Calu3 (cell line): ENCODE results near the gene ASTN1. TPM values are rescaled to one million over a fixed set of nuclear protein-coding genes. Genes with fewer than 3 reads are reported as not detected.

Source experiments
- BruUV-seq: library from RNA; stranded (reverse); fragments of 400-500 nt; replicated peaks from 2 replicates; lab custom pipeline; 2021; lab: Mats Ljungman, UMichigan
- CTCF ChIA-PET: fragments of 300-600 bp; sonication (Branson Sonifier 250); formaldehyde crosslinking; loops from one replicate; lab custom pipeline; 2022; ENCODE audit warnings: antibody characterized with exemption; lab: Charles Lee
- DNase-seq: peaks from one replicate; pipeline ENCODE4 v3.0.0; 2022
- H3K27ac Mint-ChIP-seq: one replicate; pipeline ENCODE4 v1.8.0; 2022; ENCODE audit warnings: mixed read lengths; ENCODE audit not compliant: unreplicated experiment
- H3K27me3 Mint-ChIP-seq: one replicate; pipeline ENCODE4 v1.8.0; 2022; ENCODE audit warnings: mixed read lengths; ENCODE audit not compliant: unreplicated experiment
- H3K36me3 Mint-ChIP-seq: one replicate; pipeline ENCODE4 v1.8.0; 2022; ENCODE audit warnings: mild to moderate bottlenecking, moderate library complexity, mixed read lengths; ENCODE audit not compliant: insufficient read depth, unreplicated experiment
- H3K4me1 Mint-ChIP-seq: one replicate; pipeline ENCODE4 v1.8.0; 2022; ENCODE audit warnings: mild to moderate bottlenecking, low read depth, mixed read lengths; ENCODE audit not compliant: unreplicated experiment
- H3K4me3 Mint-ChIP-seq: one replicate; pipeline ENCODE4 v1.8.0; 2022; ENCODE audit warnings: mild to moderate bottlenecking, low read depth, moderate library complexity, mixed read lengths; ENCODE audit not compliant: unreplicated experiment
- H3K9me3 Mint-ChIP-seq: one replicate; pipeline ENCODE4 v1.8.0; 2022; ENCODE audit warnings: low read depth, mixed read lengths; ENCODE audit not compliant: unreplicated experiment
- CTCF ChIP-seq: fragments of 200-600 bp; IDR thresholded peaks from one replicate; pipeline ENCODE4 v1.8.0; 2022; ENCODE audit warnings: antibody characterized with exemption; ENCODE audit not compliant: unreplicated experiment
- intact Hi-C: fragments of 100-400 bp; cut with micrococcal nuclease; formaldehyde crosslinking; loops from one replicate; pipeline ENCODE4 v1.10.0; 2022; ENCODE audit not compliant: unreplicated experiment
- total RNA-seq: library from RNA; stranded (reverse); gene quantifications from 2 replicates; pipeline ENCODE4 v1.2.3, GENCODE V29; 2022

ASTN1 gene
- total RNA-seq, 1 experiment from 2014 or later, result not detected

GRCh38 chr1:177053648-177054047 lies 110.9 kb downstream of the ASTN1 start:
- intact Hi-C loops, result no loop called here
- no peaks in the 10 kb centered on the region for H3K4me1 Mint-ChIP-seq
- no peak for DNase-seq
- H3K9me3 Mint-ChIP-seq, result no peaks in the 10 kb centered on the region
- H3K36me3 Mint-ChIP-seq, result no peaks in the 10 kb centered on the region
- peaks cover 36% of the 10 kb centered on the region for H3K27me3 Mint-ChIP-seq
- CTCF ChIA-PET, result no interaction called here
- BruUV-seq, result no TSS peak
- TF ChIP-seq CTCF, result no peak
- H3K4me3 Mint-ChIP-seq, result no peak overlapping the region
- no peak overlapping the region for H3K27ac Mint-ChIP-seq

- no peak for TF ChIP-seq CTCF
- H3K36me3 Mint-ChIP-seq, result no peaks in the 10 kb centered on the region
- peaks cover 66% of the 10 kb centered on the region for H3K27me3 Mint-ChIP-seq
- DNase-seq, result no peak
- no peak overlapping the region for H3K27ac Mint-ChIP-seq
- intact Hi-C loops, result no loop called here
- no peaks in the 10 kb centered on the region for H3K9me3 Mint-ChIP-seq
- no peak overlapping the region for H3K4me3 Mint-ChIP-seq
- BruUV-seq, result no TSS peak
- CTCF ChIA-PET, result no interaction called here
- no peaks in the 10 kb centered on the region for H3K4me1 Mint-ChIP-seq
Observed at GRCh38 chr1:177048314-177049069, 116.0 kb downstream of the ASTN1 start.

- H3K27me3 Mint-ChIP-seq, result peaks cover 91% of the 10 kb centered on the region
- no peak for TF ChIP-seq CTCF
Observed at GRCh38 chr1:177045151-177045550, 119.4 kb downstream of the ASTN1 start.

GRCh38 chr1:177044390-177044789 lies 120.1 kb downstream of the ASTN1 start:
- BruUV-seq, result no TSS peak
- Mint-ChIP-seq H3K27ac (no peak overlapping the region), H3K4me3 (no peak overlapping the region)

More at GRCh38 chr1:177045151-177045550, 119.4 kb downstream of the ASTN1 start:
- Mint-ChIP-seq H3K36me3 (no peaks in the 10 kb centered on the region), H3K4me3 (no peak overlapping the region), H3K27ac (no peak overlapping the region), H3K4me1 (no peaks in the 10 kb centered on the region), H3K9me3 (no peaks in the 10 kb centered on the region)
- CTCF ChIA-PET, result no interaction called here
- DNase-seq, result no peak
- BruUV-seq, result no TSS peak
- intact Hi-C loops, result no loop called here

More at GRCh38 chr1:177044390-177044789, 120.1 kb downstream of the ASTN1 start:
- no peaks in the 10 kb centered on the region for H3K4me1 Mint-ChIP-seq
- intact Hi-C loops, result no loop called here
- H3K36me3 Mint-ChIP-seq, result no peaks in the 10 kb centered on the region
- H3K9me3 Mint-ChIP-seq, result no peaks in the 10 kb centered on the region
- CTCF ChIA-PET, result interaction anchor here (0.5 kb wide), 1 partner anchor 57 kb away, joined by 7 read pairs; no protein-coding TSS in a partner anchor
- H3K27me3 Mint-ChIP-seq, result peaks cover 91% of the 10 kb centered on the region
- TF ChIP-seq CTCF, result no peak
- no peak for DNase-seq
